Ecto neural progenitor cell (in vitro differentiated cells): ENCODE data around the gene CDADC1.
"Not testable (repeated sequence)": the region's sequence is repeated elsewhere in the genome, so short reads cannot be mapped to it uniquely, and the experiment has no call there.

Experiments used
- DNase-seq: peaks from one replicate; pipeline ENCODE4 v3.0.0-alpha.2; 2018; ENCODE audit warnings: low spot score

CDADC1 gene

GRCh38 chr13:49238621-49239020 is 9.1 kb upstream of the CDADC1 start:
- no peak for DNase-seq

GRCh38 chr13:49240017-49240416 is 7.7 kb upstream of the CDADC1 start:
- DNase-seq, result no peak

GRCh38 chr13:49241296-49241695 is 6.4 kb upstream of the CDADC1 start:
- no peak for DNase-seq

GRCh38 chr13:49245101-49245500 is 2.6 kb upstream of the CDADC1 start:
- no peak for DNase-seq

- no peak for DNase-seq
Observed at GRCh38 chr13:49246850-49247642, 679 bp upstream of the CDADC1 start.

- no peak for DNase-seq
Observed at GRCh38 chr13:49248622-49249002, 887 bp downstream of the CDADC1 start.

GRCh38 chr13:49251326-49251725 is 3.6 kb downstream of the CDADC1 start:
- DNase-seq, result no peak

- DNase-seq, result no peak
Observed at GRCh38 chr13:49253310-49253709, 5.6 kb downstream of the CDADC1 start.

- no peak for DNase-seq
Observed at GRCh38 chr13:49254007-49254406, 6.3 kb downstream of the CDADC1 start.

- DNase-seq, result no peak
Observed at GRCh38 chr13:49256841-49257240, 9.1 kb downstream of the CDADC1 start.

- no peak for DNase-seq
Observed at GRCh38 chr13:49258089-49258796, 10.5 kb downstream of the CDADC1 start.

GRCh38 chr13:49259586-49259985 is 11.9 kb downstream of the CDADC1 start:
- DNase-seq, result no peak

- DNase-seq, result no peak
Observed at GRCh38 chr13:49262634-49263033, 14.9 kb downstream of the CDADC1 start.

GRCh38 chr13:49265822-49266221 is 18.1 kb downstream of the CDADC1 start:
- DNase-seq, result no peak

- no peak for DNase-seq
Observed at GRCh38 chr13:49271264-49271663, 23.5 kb downstream of the CDADC1 start.

GRCh38 chr13:49272296-49272695 is 24.6 kb downstream of the CDADC1 start:
- no peak for DNase-seq

- no peak for DNase-seq
Observed at GRCh38 chr13:49278211-49278610, 30.5 kb downstream of the CDADC1 start.

GRCh38 chr13:49279112-49279511 is 31.4 kb downstream of the CDADC1 start:
- DNase-seq, result no peak

- no peak for DNase-seq
Observed at GRCh38 chr13:49279885-49280284, 32.2 kb downstream of the CDADC1 start.

GRCh38 chr13:49287995-49288394 is 40.3 kb downstream of the CDADC1 start:
- DNase-seq, result no peak

GRCh38 chr13:49288458-49288857 is 40.7 kb downstream of the CDADC1 start:
- no peak for DNase-seq

GRCh38 chr13:49292742-49293486 is 45.2 kb downstream of the CDADC1 start:
- DNase-seq, result no peak

- DNase-seq, result not testable (repeated sequence)
Observed at GRCh38 chr13:49294723-49295122, 47.0 kb downstream of the CDADC1 start.
